ENCODE results near the gene EMCN.
"Not testable (repeated sequence)": the region's sequence is repeated elsewhere in the genome, so short reads cannot be mapped to it uniquely, and the experiment has no call there.

The EMCN gene

GRCh38 chr4:100391863-100392262, 126.0 kb downstream of the EMCN start:
- ChIA-PET POLR2A (no interaction called here), CTCF (no interaction called here)
- no peak for TF ChIP-seq FOXA1 (IDR thresholded peaks at IDR 0.05)
- TF ChIP-seq BHLHE40 (IDR thresholded peaks at IDR 0.05; ENCODE audit: borderline replicate concordance) = no peak
- TF ChIP-seq SUZ12 (IDR thresholded peaks at IDR 0.05) = no peak
- TF ChIP-seq ARNT (IDR thresholded peaks at IDR 0.05) = no peak
- TF ChIP-seq FOXK2 (IDR thresholded peaks at IDR 0.05) = no peak
- TF ChIP-seq CTBP1 (IDR thresholded peaks at IDR 0.05; ENCODE audit: borderline replicate concordance) = no peak
- no peak for TF ChIP-seq NFRKB (IDR thresholded peaks at IDR 0.05)
- TF ChIP-seq L3MBTL2 (conservative IDR thresholded peaks at IDR 0.05) = no peak
- no peak for TF ChIP-seq PKNOX1 (IDR thresholded peaks at IDR 0.05)
- no peak for TF ChIP-seq ELF4 (IDR thresholded peaks at IDR 0.05)
- TF ChIP-seq FOXM1 (IDR thresholded peaks at IDR 0.05; ENCODE audit: borderline replicate concordance) = no peak
- no peak for TF ChIP-seq HDGF (IDR thresholded peaks at IDR 0.05; ENCODE audit: borderline replicate concordance)
- DNase-seq (ENCODE audit: extremely low spot score) = no peak

- ChIA-PET POLR2A (no interaction called here), CTCF (no interaction called here)
- no peak for DNase-seq (ENCODE audit: extremely low spot score)
- TF ChIP-seq TARDBP (IDR thresholded peaks at IDR 0.05) (no peak), SUZ12 (IDR thresholded peaks at IDR 0.05) (no peak), HDGF (IDR thresholded peaks at IDR 0.05; ENCODE audit: borderline replicate concordance) (no peak), FOXK2 (IDR thresholded peaks at IDR 0.05) (no peak), ZNF384 (IDR thresholded peaks at IDR 0.05) (no peak), PKNOX1 (IDR thresholded peaks at IDR 0.05) (no peak), SP1 (IDR thresholded peaks at IDR 0.05) (no peak), BHLHE40 (IDR thresholded peaks at IDR 0.05; ENCODE audit: borderline replicate concordance) (no peak), NFRKB (IDR thresholded peaks at IDR 0.05) (no peak), FOXM1 (IDR thresholded peaks at IDR 0.05; ENCODE audit: borderline replicate concordance) (no peak), CTBP1 (IDR thresholded peaks at IDR 0.05; ENCODE audit: borderline replicate concordance) (no peak), L3MBTL2 (conservative IDR thresholded peaks at IDR 0.05) (no peak), LEF1 (IDR thresholded peaks at IDR 0.05; ENCODE audit: borderline replicate concordance) (no peak)
These were observed 126.7 kb downstream of the EMCN start for GRCh38 chr4:100391086-100391485.

DNA sequence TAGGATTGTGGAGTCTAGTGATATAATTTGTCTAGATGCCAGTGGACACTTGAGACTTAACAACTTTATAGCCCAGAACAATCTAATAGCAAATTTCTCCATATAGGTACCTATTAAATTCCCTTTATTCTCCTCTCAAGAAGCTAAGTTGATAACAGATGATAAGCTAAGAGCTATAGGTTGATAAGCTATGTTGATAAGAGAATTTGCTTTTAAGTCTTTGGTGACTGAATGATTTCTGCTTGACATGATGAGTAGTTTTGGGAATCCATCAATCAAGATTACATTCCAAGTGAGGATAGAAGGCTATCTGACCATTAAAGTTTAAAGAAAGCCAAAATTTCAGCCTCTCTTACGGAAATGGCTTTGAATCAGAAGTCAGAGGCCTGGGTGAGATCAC, 131.6 kb downstream of the EMCN start:
- CTCF ChIA-PET = no interaction called here
- no peak for TF ChIP-seq FOXA1 (IDR thresholded peaks at IDR 0.05)
- no peak for TF ChIP-seq ELF4 (IDR thresholded peaks at IDR 0.05)
- TF ChIP-seq TARDBP (IDR thresholded peaks at IDR 0.05) = no peak
- no peak for TF ChIP-seq SP1 (IDR thresholded peaks at IDR 0.05)
- TF ChIP-seq ZNF384 (IDR thresholded peaks at IDR 0.05) = no peak
- no peak for TF ChIP-seq LEF1 (IDR thresholded peaks at IDR 0.05; ENCODE audit: borderline replicate concordance)
- no peak for TF ChIP-seq FOXK2 (IDR thresholded peaks at IDR 0.05)
- TF ChIP-seq NFRKB (IDR thresholded peaks at IDR 0.05) = no peak
- no peak for TF ChIP-seq ARNT (IDR thresholded peaks at IDR 0.05)
- TF ChIP-seq FOXM1 (IDR thresholded peaks at IDR 0.05; ENCODE audit: borderline replicate concordance) = no peak
- POLR2A ChIA-PET = no interaction called here
- DNase-seq (ENCODE audit: extremely low spot score) = no peak

DNA sequence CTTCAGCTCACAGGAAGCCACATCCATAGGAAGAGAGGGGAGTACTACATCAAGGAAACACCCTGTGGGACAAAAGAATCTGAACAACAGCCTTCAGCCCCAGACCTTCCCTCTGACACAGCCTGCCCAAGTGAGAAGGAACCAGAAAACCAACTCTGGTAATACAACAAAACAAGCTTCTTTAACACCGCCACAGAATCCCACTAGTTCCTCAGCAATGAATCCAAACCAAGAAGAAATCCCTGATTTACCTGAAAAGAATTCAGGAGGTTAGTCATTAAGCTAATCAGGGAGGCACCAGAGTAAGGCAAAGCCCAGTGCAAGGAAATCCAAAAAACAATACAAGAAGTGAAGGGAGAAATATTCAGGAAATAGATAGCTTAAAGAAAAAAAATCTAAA, 137.4 kb downstream of the EMCN start:
- POLR2A ChIA-PET; CTCF ChIA-PET; DNase-seq (ENCODE audit: extremely low spot score): not testable (repeated sequence)

DNA sequence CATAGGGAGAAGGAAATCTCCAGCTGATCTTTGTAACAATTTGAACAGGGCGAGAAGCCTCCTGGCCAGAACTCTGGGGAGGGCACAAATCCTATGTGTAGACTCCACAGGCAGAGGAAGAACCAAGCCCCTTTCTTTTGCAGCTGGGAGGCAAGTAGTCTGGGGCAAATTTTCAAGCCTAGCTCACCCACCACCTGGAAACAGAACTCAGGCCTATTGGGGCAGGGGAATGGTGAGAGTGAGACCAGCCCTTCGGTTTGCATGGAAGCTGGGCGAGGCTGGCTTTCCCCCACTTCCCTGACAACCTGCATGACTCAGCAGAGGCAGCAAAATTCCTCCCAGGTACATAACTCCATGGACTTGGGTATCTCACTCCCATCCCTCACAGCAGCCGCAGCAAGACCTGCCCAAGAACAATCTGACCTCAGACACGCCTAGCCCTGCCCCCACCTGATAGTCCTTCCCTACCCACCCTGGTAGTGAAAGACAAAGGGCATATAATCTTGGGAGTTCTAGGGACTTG, 138.2 kb downstream of the EMCN start:
- CTCF ChIA-PET = no interaction called here
- no peak for TF ChIP-seq ZNF384 (IDR thresholded peaks at IDR 0.05)
- TF ChIP-seq FOXK2 (IDR thresholded peaks at IDR 0.05) = no peak
- no peak for TF ChIP-seq L3MBTL2 (conservative IDR thresholded peaks at IDR 0.05)
- TF ChIP-seq SP1 (IDR thresholded peaks at IDR 0.05) = no peak
- TF ChIP-seq HDGF (IDR thresholded peaks at IDR 0.05; ENCODE audit: borderline replicate concordance) = no peak
- TF ChIP-seq ARNT (IDR thresholded peaks at IDR 0.05) = no peak
- no peak for TF ChIP-seq TARDBP (IDR thresholded peaks at IDR 0.05)
- TF ChIP-seq NFRKB (IDR thresholded peaks at IDR 0.05) = no peak
- no peak for TF ChIP-seq SUZ12 (IDR thresholded peaks at IDR 0.05)
- no peak for TF ChIP-seq LEF1 (IDR thresholded peaks at IDR 0.05; ENCODE audit: borderline replicate concordance)
- TF ChIP-seq PKNOX1 (IDR thresholded peaks at IDR 0.05) = no peak
- no peak for TF ChIP-seq FOXM1 (IDR thresholded peaks at IDR 0.05; ENCODE audit: borderline replicate concordance)
- TF ChIP-seq FOXA1 (IDR thresholded peaks at IDR 0.05) = no peak
- TF ChIP-seq CTBP1 (IDR thresholded peaks at IDR 0.05; ENCODE audit: borderline replicate concordance) = no peak
- no peak for TF ChIP-seq ELF4 (IDR thresholded peaks at IDR 0.05)

GRCh38 chr4:100372432-100372831, 145.4 kb downstream of the EMCN start:
- TF ChIP-seq ARNT (IDR thresholded peaks at IDR 0.05) = no peak
- TF ChIP-seq CTBP1 (IDR thresholded peaks at IDR 0.05; ENCODE audit: borderline replicate concordance) = no peak
- no peak for TF ChIP-seq FOXA1 (IDR thresholded peaks at IDR 0.05)
- TF ChIP-seq BHLHE40 (IDR thresholded peaks at IDR 0.05; ENCODE audit: borderline replicate concordance) = no peak
- TF ChIP-seq TARDBP (IDR thresholded peaks at IDR 0.05) = no peak
- no peak for TF ChIP-seq ZNF384 (IDR thresholded peaks at IDR 0.05)
- TF ChIP-seq FOXM1 (IDR thresholded peaks at IDR 0.05; ENCODE audit: borderline replicate concordance) = no peak
- TF ChIP-seq NFRKB (IDR thresholded peaks at IDR 0.05) = no peak
- TF ChIP-seq FOXK2 (IDR thresholded peaks at IDR 0.05) = no peak
- TF ChIP-seq L3MBTL2 (conservative IDR thresholded peaks at IDR 0.05) = no peak
- no peak for TF ChIP-seq SUZ12 (IDR thresholded peaks at IDR 0.05)
- TF ChIP-seq PKNOX1 (IDR thresholded peaks at IDR 0.05) = no peak
- TF ChIP-seq ELF4 (IDR thresholded peaks at IDR 0.05) = no peak
- no peak for TF ChIP-seq HDGF (IDR thresholded peaks at IDR 0.05; ENCODE audit: borderline replicate concordance)
- TF ChIP-seq SP1 (IDR thresholded peaks at IDR 0.05) = no peak
- no peak for TF ChIP-seq LEF1 (IDR thresholded peaks at IDR 0.05; ENCODE audit: borderline replicate concordance)
- DNase-seq (ENCODE audit: extremely low spot score) = peak; percentile 20
- ChIA-PET CTCF (interaction anchor here (0.6 to 1.3 kb wide), 2 partner anchors 10 to 12 kb away, joined by 4 to 6 read pairs; no protein-coding TSS in a partner anchor), POLR2A (no interaction called here)

More for the DNA sequence above, 138.2 kb downstream of the EMCN start:
- POLR2A ChIA-PET = no interaction called here
- DNase-seq (ENCODE audit: extremely low spot score) = no peak

Data from HEK293T (cell line).